ENCODE data around the gene WFDC1.

- no peak for TF ChIP-seq HSF1 (IDR thresholded peaks at IDR 0.05; ENCODE audit: low read depth, low read length)
- TF ChIP-seq TCF7 (IDR thresholded peaks at IDR 0.05; ENCODE audit: borderline replicate concordance): no peak
- no peak for TF ChIP-seq FOS (IDR thresholded peaks at IDR 0.05; ENCODE audit: borderline replicate concordance, extremely low read depth, insufficient read length)
Observed at GRCh38 chr16:84283314-84284153, 11.1 kb upstream of the WFDC1 start.
